ENCODE measurements around the gene QPRT. TPM values are rescaled to one million over a fixed set of nuclear protein-coding genes. Genes with fewer than 3 reads are reported as not detected.

The QPRT gene
- total and polyA plus RNA-seq, 12 donors, result 3.8 to 34.1 (median 24.6) TPM

DNA sequence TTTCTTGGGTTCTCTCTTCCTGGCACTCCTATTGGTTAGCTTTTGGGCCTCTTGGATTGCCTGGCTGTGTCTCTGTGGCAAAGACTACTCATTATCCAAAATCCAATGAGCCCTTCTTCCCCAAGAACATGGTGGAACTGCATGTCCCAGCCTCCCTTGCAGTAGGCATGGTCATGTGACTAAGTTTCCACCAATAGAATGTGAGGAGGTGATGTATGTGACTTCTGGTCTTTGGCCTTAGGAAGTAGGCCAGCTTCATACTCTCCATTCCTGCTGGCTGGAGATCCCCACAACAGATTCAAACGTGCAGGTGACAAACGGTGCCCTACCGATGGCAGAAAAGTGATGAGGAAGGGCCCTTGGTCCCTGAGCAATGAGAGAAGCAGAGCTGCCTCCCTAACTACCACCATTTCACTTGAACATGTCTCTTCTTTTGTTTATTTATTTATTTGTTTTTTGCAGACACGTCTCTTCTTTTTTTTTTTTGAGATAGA, 33.2 kb upstream of the QPRT start:
- WGBS, 2 donors, result 61 to 81% methylated on average over 4 of the region's 4 CpGs
- DNase-seq, result no peak
- intact Hi-C loops (cut with DNase I), result no loop called here

DNA sequence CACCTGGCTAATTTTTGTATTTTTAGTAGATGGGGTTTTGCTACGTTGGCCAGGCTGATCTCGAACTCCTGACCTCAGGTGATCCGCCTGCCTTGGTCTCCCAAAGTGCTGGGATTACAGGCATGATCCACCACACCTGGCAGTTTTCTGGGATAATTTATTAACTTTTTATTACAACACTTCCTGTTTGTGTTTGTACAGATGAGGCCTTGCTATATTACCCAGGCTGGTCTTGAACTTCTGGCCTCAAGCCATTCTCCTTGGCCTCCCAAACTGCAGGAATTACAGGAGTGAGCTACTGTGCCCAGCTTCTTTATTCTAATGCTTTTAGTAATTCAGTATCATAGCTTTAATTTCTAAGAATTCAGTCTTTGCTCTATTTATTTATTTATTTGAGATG, 32.0 kb upstream of the QPRT start:
- DNase-seq (no peak), ATAC-seq (no peak)
- intact Hi-C loops (cut with DNase I), result no loop called here
- Histone ChIP-seq H3K9me3 (no peaks in the 10 kb centered on the region), H3K4me1 (peaks cover 0 to 32% (median 0%) of the 10 kb centered on the region in 9 donors), H3K4me3 (no peak overlapping the region), H3K36me3 (no peaks in the 10 kb centered on the region), H3K27me3 (no peaks in the 10 kb centered on the region), H3K27ac (no peak overlapping the region)
- TF ChIP-seq, protein P1, sequence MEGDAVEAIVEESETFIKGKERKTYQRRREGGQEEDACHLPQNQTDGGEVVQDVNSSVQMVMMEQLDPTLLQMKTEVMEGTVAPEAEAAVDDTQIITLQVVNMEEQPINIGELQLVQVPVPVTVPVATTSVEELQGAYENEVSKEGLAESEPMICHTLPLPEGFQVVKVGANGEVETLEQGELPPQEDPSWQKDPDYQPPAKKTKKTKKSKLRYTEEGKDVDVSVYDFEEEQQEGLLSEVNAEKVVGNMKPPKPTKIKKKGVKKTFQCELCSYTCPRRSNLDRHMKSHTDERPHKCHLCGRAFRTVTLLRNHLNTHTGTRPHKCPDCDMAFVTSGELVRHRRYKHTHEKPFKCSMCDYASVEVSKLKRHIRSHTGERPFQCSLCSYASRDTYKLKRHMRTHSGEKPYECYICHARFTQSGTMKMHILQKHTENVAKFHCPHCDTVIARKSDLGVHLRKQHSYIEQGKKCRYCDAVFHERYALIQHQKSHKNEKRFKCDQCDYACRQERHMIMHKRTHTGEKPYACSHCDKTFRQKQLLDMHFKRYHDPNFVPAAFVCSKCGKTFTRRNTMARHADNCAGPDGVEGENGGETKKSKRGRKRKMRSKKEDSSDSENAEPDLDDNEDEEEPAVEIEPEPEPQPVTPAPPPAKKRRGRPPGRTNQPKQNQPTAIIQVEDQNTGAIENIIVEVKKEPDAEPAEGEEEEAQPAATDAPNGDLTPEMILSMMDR (IDR thresholded peaks at IDR 0.05), result no peak
- 95 to 97% methylated on average over 3 of the region's 3 CpGs for WGBS, 2 donors

More for the DNA sequence above, 33.2 kb upstream of the QPRT start:
- Histone ChIP-seq H3K9me3 (no peaks in the 10 kb centered on the region), H3K4me3 (no peak overlapping the region), H3K27ac (peak overlapping the region in 1 of 10 donors; percentile 73), H3K4me1 (peaks cover 0 to 40% (median 0%) of the 10 kb centered on the region in 9 donors), H3K36me3 (no peaks in the 10 kb centered on the region), H3K27me3 (no peaks in the 10 kb centered on the region)
- no peak for ATAC-seq
- TF ChIP-seq, protein P1 (IDR thresholded peaks at IDR 0.05), result no peak

DNA sequence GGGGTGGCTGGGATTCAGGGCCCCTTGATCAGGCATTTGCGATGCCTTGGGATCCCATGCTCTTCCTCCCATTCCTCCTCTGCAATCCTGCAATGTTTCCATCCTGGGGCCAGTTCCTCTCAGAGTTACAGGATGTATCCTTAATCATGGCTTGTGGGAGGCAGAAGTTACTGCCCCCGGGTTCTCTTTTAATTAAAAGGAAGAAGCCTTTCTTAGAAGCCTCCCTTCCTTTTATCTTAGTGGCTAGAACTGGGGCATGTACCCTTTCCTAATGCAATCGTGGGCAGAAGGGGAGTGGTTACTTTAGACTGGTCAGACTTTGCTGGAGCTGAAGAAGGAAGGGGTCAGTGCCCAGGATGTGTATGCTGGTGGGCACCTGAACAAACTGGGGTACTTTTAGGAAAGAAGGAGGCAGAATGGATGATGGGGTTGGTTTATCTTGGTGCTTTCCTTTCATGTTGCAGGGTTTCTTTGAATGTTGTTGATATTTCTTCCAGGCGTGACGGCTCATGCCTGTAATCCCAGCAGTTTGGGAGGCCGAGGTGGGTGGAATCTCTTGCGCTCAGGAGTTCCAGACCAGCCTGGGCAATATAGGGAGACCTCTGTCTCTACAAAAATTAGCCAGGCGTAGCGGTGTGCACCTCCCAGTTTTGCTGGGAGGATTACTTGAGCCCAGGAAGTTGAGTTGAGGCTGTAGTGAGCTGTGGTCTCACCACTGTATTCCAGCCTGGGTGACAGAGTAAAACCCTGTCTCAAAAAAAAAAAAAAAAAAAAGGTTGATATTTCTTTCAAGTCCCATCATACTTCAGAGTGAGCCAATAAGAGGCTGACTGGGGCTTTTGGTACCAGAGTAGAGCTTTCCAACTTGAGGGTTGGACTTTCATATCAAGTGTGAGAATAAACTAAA, 29.1 kb upstream of the QPRT start:
- no peaks in the 10 kb centered on the region for H3K9me3 ChIP-seq
- WGBS, 2 donors, result 70 to 74% methylated on average over 9 of the region's 9 CpGs
- intact Hi-C loops (cut with DNase I), result no loop called here
- peak in 1 of 8 donors; percentile 24 for ATAC-seq
- no peaks in the 10 kb centered on the region for H3K27me3 ChIP-seq
- no peak overlapping the region for H3K4me3 ChIP-seq
- H3K36me3 ChIP-seq, result no peaks in the 10 kb centered on the region
- no peak overlapping the region for H3K27ac ChIP-seq
- no peak for DNase-seq
- TF ChIP-seq, protein P1 (IDR thresholded peaks at IDR 0.05), result no peak
- peaks cover 0 to 36% (median 0%) of the 10 kb centered on the region in 9 donors for H3K4me1 ChIP-seq

DNA sequence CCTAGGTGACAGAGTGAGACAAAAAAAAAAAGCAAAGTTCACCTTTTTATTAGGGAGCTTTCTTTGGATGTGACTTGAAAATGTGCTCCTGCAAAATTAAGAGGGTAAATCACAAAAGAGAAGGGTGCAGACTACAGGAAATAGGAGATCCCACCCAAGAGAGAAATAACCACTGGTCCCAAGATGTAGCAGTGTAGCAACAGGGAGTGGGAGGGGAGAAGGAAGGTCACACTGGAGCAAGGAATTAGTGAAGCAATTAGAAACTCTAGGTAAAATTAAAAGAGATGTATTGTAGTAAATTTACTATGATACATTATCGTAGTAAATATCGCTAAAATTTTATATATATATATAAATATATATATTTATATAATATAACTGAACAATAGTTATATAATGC, 28.2 kb upstream of the QPRT start:
- H3K27me3 ChIP-seq, result no peaks in the 10 kb centered on the region
- intact Hi-C loops (cut with DNase I), result no loop called here
- peaks cover 0 to 28% (median 0%) of the 10 kb centered on the region in 9 donors for H3K4me1 ChIP-seq
- no peak overlapping the region for H3K4me3 ChIP-seq
- ATAC-seq, result no peak
- no peak for DNase-seq
- TF ChIP-seq, protein P1 (IDR thresholded peaks at IDR 0.05), result no peak
- 96 to 99% methylated on average over 2 of the region's 2 CpGs for WGBS, 2 donors
- no peaks in the 10 kb centered on the region for H3K36me3 ChIP-seq
- no peak overlapping the region for H3K27ac ChIP-seq
- no peaks in the 10 kb centered on the region for H3K9me3 ChIP-seq

Data from heart right ventricle (tissue), 16 donors.